HCT116 (cell line): ENCODE results near the gene NCKAP5. TPM values are rescaled to one million over a fixed set of nuclear protein-coding genes. Genes with fewer than 3 reads are reported as not detected.

Source experiments
- ATAC-seq: fragments of 200-7000 bp; cut with Tn5 transposase; 2 replicates; pipeline ENCODE4 v1.9.1; 2020; ENCODE audit warnings: mild to moderate bottlenecking, moderate library complexity
- BruUV-seq: library from RNA; stranded (reverse); fragments of 400-500 nt; replicated peaks from 2 replicates; lab custom pipeline; 2021; lab: Mats Ljungman, UMichigan
- CTCF ChIA-PET: fragments of 300-600 bp; sonication (Branson Sonifier 250); formaldehyde crosslinking; loops from one replicate; lab custom pipeline; 2021; ENCODE audit warnings: antibody characterized with exemption; lab: Charles Lee
- POLR2A ChIA-PET: fragments of 300-600, 350-600 bp; sonication (Branson Sonifier 250); formaldehyde crosslinking; loops from one replicate; lab custom pipeline; 2021; ENCODE audit warnings: antibody characterized with exemption; lab: Charles Lee
- RAD21 ChIA-PET, 2 experiments: fragments of 300-600 bp; sonication (Branson Sonifier 250); formaldehyde crosslinking; loops; one replicate each; lab custom pipeline; 2023; ENCODE audit warnings: low total read pairs in 2 of 2; ENCODE audit not compliant: uncharacterized antibody in 2 of 2, unreplicated experiment in 2 of 2, low non-redundant PET in 1 of 2; lab: Charles Lee
- DNase-seq: peaks from one replicate; pipeline ENCODE4 v3.0.0-alpha.2; 2010; ENCODE audit warnings: low read depth, low spot score
- H2AFZ ChIP-seq: fragments of 200-600 bp; shearing (Covaris generic), sonication (generic); 2 replicates; pipeline ENCODE4 v1.6.1; 2017; ENCODE audit warnings: low read depth, mixed run types, mixed read lengths, antibody characterized with exemption, low read length; ENCODE audit not compliant: poor library complexity, severe bottlenecking
- H3K27ac ChIP-seq: 2 replicates; pipeline ENCODE4 v1.5.1; 2012; ENCODE audit warnings: low read depth, low read length
- H3K27me3 ChIP-seq: fragments of 200-600 bp; sonication (generic); 2 replicates; pipeline ENCODE4 v1.6.1; 2016; ENCODE audit warnings: mixed run types, low read length, mixed read lengths; ENCODE audit not compliant: insufficient read depth
- H3K36me3 ChIP-seq, 2 experiments: fragments of 200-500 bp in 1 of 2; fragments of 200-600 bp in 1 of 2; sonication (Bioruptor generic) in 1 of 2; sonication (generic) in 1 of 2; 2 replicates each; pipeline versions ENCODE4 v1.5.1 to v1.6.1; 2014 to 2016; ENCODE audit warnings: low read length in 2 of 2, inconsistent platforms in 1 of 2, mixed read lengths in 1 of 2, mixed run types in 1 of 2; ENCODE audit not compliant: insufficient read depth in 2 of 2, control insufficient read depth in 1 of 2
- H3K4me1 ChIP-seq, 2 experiments: fragments of 200-600 bp in 1 of 2; sonication (generic) in 1 of 2; 2 replicates each; pipeline versions ENCODE4 v1.5.1 to v1.6.1; 2012 to 2017; ENCODE audit warnings: low read length in 2 of 2, inconsistent platforms in 1 of 2, mild to moderate bottlenecking in 1 of 2, mixed read lengths in 1 of 2, mixed run types in 1 of 2, moderate library complexity in 1 of 2; ENCODE audit not compliant: insufficient read depth in 2 of 2, control insufficient read depth in 1 of 2
- H3K4me2 ChIP-seq: fragments of 200-600 bp; sonication (generic); 2 replicates; pipeline ENCODE4 v1.6.1; 2017; ENCODE audit warnings: mixed run types, low read length, mixed read lengths
- H3K4me3 ChIP-seq, 2 experiments: fragments of 200-600 bp in 1 of 2; sonication (generic) in 1 of 2; replicated peaks in 1 of 2; 2 replicates each; pipeline ENCODE4 v1.5.1; 2011 to 2016; ENCODE audit warnings: low read length in 2 of 2, control low read depth in 1 of 2, low read depth in 1 of 2, mild to moderate bottlenecking in 1 of 2, mixed read lengths in 1 of 2, mixed run types in 1 of 2
- H3K79me2 ChIP-seq: fragments of 200-600 bp; sonication (generic); 2 replicates; pipeline ENCODE4 v1.6.1; 2017; ENCODE audit warnings: mild to moderate bottlenecking, mixed run types, low read length, moderate library complexity, mixed read lengths; ENCODE audit not compliant: insufficient read depth
- H3K9ac ChIP-seq: fragments of 200-600 bp; sonication (generic); 2 replicates; pipeline ENCODE4 v1.6.1; 2016; ENCODE audit warnings: low read length, mixed read lengths
- H3K9me2 ChIP-seq: fragments of 200-600 bp; sonication (generic), shearing (Covaris generic); 2 replicates; pipeline ENCODE4 v1.6.1; 2017; ENCODE audit warnings: mixed run types, mild to moderate bottlenecking, moderate library complexity; ENCODE audit not compliant: insufficient read depth
- H3K9me3 ChIP-seq, 2 experiments: fragments of 200-500 bp in 1 of 2; fragments of 200-600 bp in 1 of 2; sonication (Bioruptor generic) in 1 of 2; sonication (generic) in 1 of 2; 2 replicates each; pipeline ENCODE4 v1.6.1; 2014 to 2017; ENCODE audit warnings: low read length in 2 of 2, mixed read lengths in 2 of 2, inconsistent platforms in 1 of 2, low read depth in 1 of 2, mild to moderate bottlenecking in 1 of 2, mixed run types in 1 of 2, moderate library complexity in 1 of 2; ENCODE audit not compliant: control insufficient read depth in 1 of 2, insufficient read depth in 1 of 2
- H4K20me1 ChIP-seq: fragments of 200-600 bp; sonication (generic), shearing (Covaris generic); 2 replicates; pipeline ENCODE4 v1.6.1; 2017; ENCODE audit warnings: mixed run types, mild to moderate bottlenecking, moderate library complexity; ENCODE audit not compliant: insufficient read depth
- ATF3 ChIP-seq: IDR thresholded peaks from 2 replicates; pipeline ENCODE4 v1.6.1; 2012
- EGR1 ChIP-seq: IDR thresholded peaks from 2 replicates; pipeline ENCODE4 v1.6.1; 2012; ENCODE audit warnings: low read depth
- EZH2phosphoT487 ChIP-seq: fragments of 200-600 bp; IDR thresholded peaks from 2 replicates; pipeline ENCODE4 v1.6.1; 2018; ENCODE audit warnings: antibody characterized with exemption, borderline replicate concordance
- FOSL1 ChIP-seq: IDR thresholded peaks from 2 replicates; pipeline ENCODE4 v1.6.1; 2012; ENCODE audit warnings: low read depth
- JUND ChIP-seq: IDR thresholded peaks from 2 replicates; pipeline ENCODE4 v1.6.1; 2012
- POLR2A ChIP-seq: IDR thresholded peaks from 2 replicates; pipeline ENCODE4 v1.7.0; 2011; ENCODE audit warnings: borderline replicate concordance; ENCODE audit not compliant: insufficient read depth, insufficient read length; ENCODE audit errors: extremely low read depth
- RAD21 ChIP-seq: IDR thresholded peaks from 2 replicates; pipeline ENCODE4 v1.6.1; 2012; ENCODE audit warnings: low read depth, mild to moderate bottlenecking
- REST ChIP-seq: IDR thresholded peaks from 2 replicates; pipeline ENCODE4 v1.6.1; 2012; ENCODE audit warnings: low read depth
- SIN3A ChIP-seq: IDR thresholded peaks from 2 replicates; pipeline ENCODE4 v1.6.1; 2012; ENCODE audit warnings: low read depth
- SRF ChIP-seq: IDR thresholded peaks from 2 replicates; pipeline ENCODE4 v1.6.1; 2012; ENCODE audit warnings: low read depth
- ZBTB33 ChIP-seq: IDR thresholded peaks from 2 replicates; pipeline ENCODE4 v1.6.1; 2011; ENCODE audit warnings: mild to moderate bottlenecking, low read length, moderate library complexity; ENCODE audit not compliant: insufficient replicate concordance; ENCODE audit errors: extremely low read depth
- ZFX ChIP-seq: fragments of 450-650 bp; IDR thresholded peaks from 2 replicates; pipeline ENCODE4 v1.6.1; 2017
- ZNF274 ChIP-seq: fragments of 200-500 bp; sonication (Bioruptor generic); IDR thresholded peaks from 2 replicates; pipeline ENCODE4 v1.6.1; 2014; ENCODE audit warnings: mild to moderate bottlenecking, low read depth, low read length, inconsistent platforms
- intact Hi-C: fragments of 100-400 bp; cut with micrococcal nuclease; formaldehyde crosslinking; loops from 2 replicates; pipeline ENCODE4 v1.10.0; 2022
- total RNA-seq: library from RNA; stranded (reverse); gene quantifications from one replicate; pipeline ENCODE4 v1.2.1, GENCODE V29; 2021; ENCODE audit not compliant: unreplicated experiment

Gene NCKAP5
- total RNA-seq, 1 experiment from 2014 or later: 0.30 TPM

DNA sequence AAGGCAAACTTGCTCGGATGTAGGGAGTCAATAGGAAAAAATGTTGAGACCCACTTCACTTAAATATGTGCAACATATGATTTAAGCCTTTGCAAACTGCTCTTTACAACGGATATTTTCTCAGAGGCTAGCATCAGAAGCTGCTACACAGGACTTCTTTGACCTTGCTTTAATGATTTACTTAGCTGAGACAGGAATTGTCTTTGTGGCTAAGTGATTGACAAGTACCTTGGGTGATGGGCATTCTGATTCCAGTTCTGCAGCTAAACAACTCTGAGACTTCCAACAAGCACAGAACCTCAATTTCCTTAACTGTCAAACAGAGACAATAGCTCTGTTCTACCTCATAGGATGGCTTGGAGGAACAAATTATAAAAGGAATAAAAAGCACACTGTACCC is 150.2 kb downstream of the NCKAP5 start:
- H4K20me1 ChIP-seq: no peaks in the 10 kb centered on the region
- TF ChIP-seq EGR1: no peak
- no peak for TF ChIP-seq ATF3
- no peak for TF ChIP-seq SRF
- no peak for TF ChIP-seq JUND
- TF ChIP-seq ZBTB33: no peak
- TF ChIP-seq EZH2phosphoT487: no peak
- TF ChIP-seq RAD21: no peak
- TF ChIP-seq SIN3A: no peak
- no peak for TF ChIP-seq REST
- TF ChIP-seq FOSL1: no peak
- TF ChIP-seq POLR2A: no peak
- TF ChIP-seq ZNF274: no peak
- no peak for TF ChIP-seq ZFX
- ChIA-PET RAD21 (no interaction called here), POLR2A (no interaction called here), CTCF (no interaction called here)
- H2AFZ ChIP-seq: no peak overlapping the region
- no peaks in the 10 kb centered on the region for H3K9me2 ChIP-seq
- H3K36me3 ChIP-seq: no peaks in the 10 kb centered on the region
- H3K9me3 ChIP-seq: no peaks in the 10 kb centered on the region
- no peak overlapping the region for H3K9ac ChIP-seq
- ATAC-seq (no peak), DNase-seq (no peak)
- no TSS peak for BruUV-seq
- H3K4me1 ChIP-seq: no peaks in the 10 kb centered on the region
- no peaks in the 10 kb centered on the region for H3K27me3 ChIP-seq
- H3K4me2 ChIP-seq: no peak overlapping the region
- intact Hi-C loops: no loop called here
- no peak overlapping the region for H3K27ac ChIP-seq
- no peak overlapping the region for H3K4me3 ChIP-seq
- no peaks in the 10 kb centered on the region for H3K79me2 ChIP-seq
